AG10803 (cell line): Measurements from ENCODE around the gene PXN.

Experiments
- DNase-seq: peaks from one replicate; pipeline ENCODE4 v3.0.0; 2010; ENCODE audit warnings: low read depth
- H3K4me3 ChIP-seq: 2 replicates; pipeline ENCODE4 v1.5.1; 2011; ENCODE audit warnings: mild to moderate bottlenecking, low read length, control low read depth
- TF ChIP-seq, protein P1 (sequence below): conservative IDR thresholded peaks from 2 replicates; pipeline ENCODE4 v1.5.1; 2011; ENCODE audit warnings: mild to moderate bottlenecking, low read length, control low read depth, inconsistent platforms

Gene PXN

DNA sequence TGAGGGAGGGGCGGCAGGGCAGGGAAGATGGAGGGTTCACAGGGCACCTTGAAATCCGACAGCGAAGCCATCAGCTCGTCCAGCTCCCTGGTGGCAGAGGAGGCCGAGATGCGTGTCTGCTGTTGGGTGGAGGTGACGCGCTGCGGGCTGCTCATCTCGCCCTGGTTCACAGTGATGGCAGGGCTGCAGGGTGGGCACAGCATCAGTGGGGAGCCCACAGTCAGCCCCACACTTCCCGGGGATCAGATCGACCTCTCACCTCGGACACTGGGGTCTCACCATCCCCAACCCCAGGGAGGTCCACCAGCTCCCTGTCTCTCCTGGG is 44.0 kb downstream of the PXN start:
- TF ChIP-seq, protein P1, sequence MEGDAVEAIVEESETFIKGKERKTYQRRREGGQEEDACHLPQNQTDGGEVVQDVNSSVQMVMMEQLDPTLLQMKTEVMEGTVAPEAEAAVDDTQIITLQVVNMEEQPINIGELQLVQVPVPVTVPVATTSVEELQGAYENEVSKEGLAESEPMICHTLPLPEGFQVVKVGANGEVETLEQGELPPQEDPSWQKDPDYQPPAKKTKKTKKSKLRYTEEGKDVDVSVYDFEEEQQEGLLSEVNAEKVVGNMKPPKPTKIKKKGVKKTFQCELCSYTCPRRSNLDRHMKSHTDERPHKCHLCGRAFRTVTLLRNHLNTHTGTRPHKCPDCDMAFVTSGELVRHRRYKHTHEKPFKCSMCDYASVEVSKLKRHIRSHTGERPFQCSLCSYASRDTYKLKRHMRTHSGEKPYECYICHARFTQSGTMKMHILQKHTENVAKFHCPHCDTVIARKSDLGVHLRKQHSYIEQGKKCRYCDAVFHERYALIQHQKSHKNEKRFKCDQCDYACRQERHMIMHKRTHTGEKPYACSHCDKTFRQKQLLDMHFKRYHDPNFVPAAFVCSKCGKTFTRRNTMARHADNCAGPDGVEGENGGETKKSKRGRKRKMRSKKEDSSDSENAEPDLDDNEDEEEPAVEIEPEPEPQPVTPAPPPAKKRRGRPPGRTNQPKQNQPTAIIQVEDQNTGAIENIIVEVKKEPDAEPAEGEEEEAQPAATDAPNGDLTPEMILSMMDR: no peak
- DNase-seq: no peak
- no peak overlapping the region for H3K4me3 ChIP-seq

DNA sequence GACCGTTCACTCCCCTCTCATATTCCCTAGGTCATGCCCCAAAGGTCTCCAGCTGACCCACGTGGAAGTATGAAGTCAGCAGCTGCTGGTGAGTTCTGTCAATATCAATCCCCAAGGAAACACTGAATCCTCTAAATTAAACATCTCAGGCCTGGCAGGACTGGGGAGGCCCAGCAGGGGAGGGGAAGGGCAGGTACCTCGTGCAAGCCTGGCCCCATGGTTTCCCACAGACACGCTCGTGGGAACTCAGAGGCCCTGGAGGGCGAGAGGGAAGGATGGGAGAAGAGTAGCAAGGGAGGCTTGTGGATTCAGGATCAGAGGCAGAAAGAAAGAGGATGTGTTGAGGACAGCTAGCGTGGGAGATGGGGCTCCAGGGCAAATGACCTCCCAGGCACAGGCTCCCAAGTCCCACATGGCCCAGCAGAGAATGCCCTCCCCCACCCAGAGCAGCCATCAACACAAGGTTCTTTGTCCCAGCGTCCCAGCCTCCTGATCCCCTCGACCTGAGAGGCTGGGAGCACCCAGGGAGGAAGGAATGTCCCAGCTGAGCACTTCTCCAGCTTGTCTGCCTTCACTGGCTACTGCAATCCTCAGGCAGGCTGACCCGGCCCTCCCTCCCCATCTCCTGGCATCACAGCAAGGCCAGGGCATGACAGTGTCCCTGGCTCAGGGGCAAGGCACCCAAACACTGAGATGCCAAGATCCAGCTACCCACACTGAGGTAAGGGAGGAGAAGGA is 44.5 kb downstream of the PXN start:
- no peak overlapping the region for H3K4me3 ChIP-seq
- DNase-seq: no peak
- TF ChIP-seq, protein P1: no peak

DNA sequence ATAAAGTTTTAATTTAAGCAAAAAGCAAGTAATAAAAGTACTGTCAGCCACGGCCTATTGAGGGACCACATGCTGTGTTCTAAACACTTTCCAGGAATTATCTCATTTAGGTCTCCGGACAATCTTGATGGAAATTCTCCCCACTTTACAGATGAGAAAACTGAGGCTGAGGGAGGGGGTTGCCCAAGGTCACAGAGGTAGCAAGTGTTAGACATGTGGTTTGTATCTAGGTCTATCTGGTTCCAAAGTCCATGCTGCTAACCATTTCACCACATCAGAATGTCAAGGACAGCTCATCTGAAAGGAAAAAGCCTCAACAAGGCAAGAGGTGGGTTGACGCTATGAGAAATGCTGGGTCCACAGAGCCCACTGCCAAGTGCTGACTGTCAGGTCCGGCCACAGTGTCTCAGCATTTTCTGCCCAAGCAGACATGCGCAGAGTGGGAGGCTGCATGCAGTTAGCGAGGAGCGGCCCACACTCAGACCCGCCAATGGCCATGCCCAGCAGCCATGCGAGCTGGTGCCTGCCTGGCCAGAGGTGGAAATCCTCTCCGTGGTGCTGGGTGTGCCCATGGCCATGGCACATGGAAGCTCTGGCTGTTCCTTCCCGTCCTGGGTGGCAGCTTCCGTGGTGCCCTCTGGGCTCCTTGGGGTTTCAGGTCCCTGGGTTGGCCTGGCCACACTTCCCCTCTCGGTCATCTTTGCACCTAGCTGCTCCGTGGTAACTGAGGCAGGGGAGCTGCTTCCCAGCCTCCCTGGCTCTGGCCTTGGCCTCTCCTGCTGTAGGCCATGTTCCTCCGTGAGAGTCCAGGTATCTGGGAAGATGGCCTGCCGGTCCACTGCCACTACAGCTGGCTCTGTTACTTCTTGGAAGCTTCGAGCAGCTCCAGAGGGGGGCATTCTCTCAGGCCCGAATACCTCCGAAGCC is 46.6 kb downstream of the PXN start:
- DNase-seq: no peak
- TF ChIP-seq, protein P1: no peak
- H3K4me3 ChIP-seq: no peak overlapping the region

DNA sequence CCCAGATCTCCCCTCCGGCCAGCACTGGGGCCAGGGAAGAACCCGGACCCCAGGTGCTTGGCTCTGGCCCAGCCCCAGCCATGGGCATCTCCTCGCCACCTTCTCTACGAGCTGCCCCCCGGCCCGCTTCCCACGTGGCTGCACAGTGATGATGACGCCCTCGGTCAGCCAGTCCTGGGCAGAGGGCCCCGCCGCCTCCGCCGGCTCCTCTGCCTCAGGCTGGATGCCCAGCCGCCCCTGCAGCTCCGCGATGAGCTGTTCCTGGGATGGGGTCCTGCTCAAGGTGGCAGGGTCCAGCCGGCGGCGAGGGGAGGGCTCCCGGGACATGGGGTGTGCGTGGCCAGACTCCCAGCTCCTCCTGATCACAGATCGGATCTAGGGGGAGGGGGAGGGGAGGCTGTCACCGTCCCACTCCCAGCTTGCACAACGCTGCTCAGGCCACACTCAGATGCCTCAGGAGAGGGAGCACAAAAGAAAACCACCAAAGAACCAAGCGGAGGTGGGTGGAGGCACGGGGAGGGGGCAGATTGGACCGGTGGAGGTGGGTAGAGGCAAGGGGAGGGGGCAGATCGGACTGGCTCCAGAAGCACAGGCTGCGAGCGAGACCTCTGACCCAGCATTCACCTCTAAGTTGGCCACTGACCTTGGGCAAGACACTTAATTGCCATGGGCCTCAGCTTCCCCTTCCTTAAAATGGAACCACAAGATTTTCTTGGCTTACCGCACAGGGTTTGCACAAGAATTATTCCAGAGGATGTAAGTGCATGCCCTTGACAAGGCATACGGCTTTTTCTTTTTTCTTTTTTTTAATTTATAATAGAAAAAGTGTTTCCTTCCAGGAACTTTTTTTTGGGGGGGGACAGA is 48.6 kb downstream of the PXN start:
- DNase-seq: no peak
- H3K4me3 ChIP-seq: no peak overlapping the region
- TF ChIP-seq, protein P1: no peak

DNA sequence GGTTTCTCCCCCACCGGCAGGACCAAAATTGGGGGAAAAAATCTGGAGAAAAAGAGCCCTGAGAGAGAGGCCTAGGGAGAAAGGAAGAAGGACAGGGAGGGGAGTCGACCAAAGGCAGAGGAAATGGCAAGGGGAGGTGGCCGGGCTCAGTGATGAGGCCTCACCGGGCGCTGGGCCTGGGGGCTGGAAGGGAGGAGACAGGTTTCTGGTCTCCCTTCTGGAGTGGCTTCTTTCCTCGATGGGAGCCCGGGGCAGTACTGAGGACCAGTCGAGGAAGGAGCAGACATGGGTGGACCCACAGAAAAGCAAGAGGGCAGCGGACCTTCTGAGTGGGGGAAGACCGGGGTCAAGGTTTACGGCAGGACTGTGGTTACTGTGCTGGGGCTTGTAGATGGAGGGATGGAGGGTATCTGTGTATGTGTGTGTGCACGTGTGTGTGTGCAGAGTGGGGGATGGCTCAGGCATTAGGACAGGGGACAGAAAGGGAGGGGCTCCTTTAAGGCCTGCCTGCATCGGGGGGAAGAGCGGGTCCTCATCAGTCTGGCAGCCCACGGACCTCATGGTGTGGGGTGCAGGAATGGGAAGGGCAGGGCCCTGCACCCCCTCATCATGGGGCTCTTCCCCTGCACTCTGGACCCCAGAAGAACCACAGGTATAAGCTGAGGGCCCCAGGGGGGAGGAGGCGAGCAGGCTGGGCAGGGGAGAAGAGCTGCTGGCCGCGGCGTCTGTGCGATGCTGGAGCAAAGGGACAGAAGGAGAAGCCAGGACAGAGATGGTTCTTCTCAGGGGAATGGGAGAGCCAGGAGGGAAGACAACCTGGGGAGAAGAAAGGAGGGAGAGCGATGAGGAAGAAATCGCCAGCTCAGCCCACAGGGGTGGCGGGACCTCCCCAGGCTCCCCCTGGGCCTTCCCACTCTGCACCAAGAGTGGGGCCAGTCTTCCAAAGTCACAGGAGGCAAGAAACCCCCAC is 49.5 kb downstream of the PXN start:
- no peak for DNase-seq

More for the DNA sequence above, 49.5 kb downstream of the PXN start:
- H3K4me3 ChIP-seq: no peak overlapping the region
- TF ChIP-seq, protein P1: no peak
